Spleen (tissue), 10 donors: ENCODE data around the gene ACP5. TPM values are rescaled to one million over a fixed set of nuclear protein-coding genes. Genes with fewer than 3 reads are reported as not detected.

ENCODE experiments used
- polyA plus RNA-seq, 3 donors: library from polyadenylated mRNA; stranded (reverse); fragments of 200-250 nt; gene quantifications; one replicate each; pipeline ENCODE4 v1.2.1, GENCODE V29; 2013
- total RNA-seq, 7 donors: library from RNA; depleted of rRNA in 3 of 7; stranded (reverse); fragments of >200 nt in 3 of 7; fragmentation: NEBNext Ultra II Directional in 4 of 7; extraction: Animal tissue kit (Norgen Biotek cat#: 25700) in 4 of 7; gene quantifications; one replicate each; pipeline versions ENCODE4 v1.1.0 to v1.2.1, GENCODE V29; 2016 to 2021
- donor health status: healthy with polysubstance abuse.
- donor health status: DM: no; HTN: no; CAD: no; lungs with moderate emphysema.
- donor health status: DM: no; HTN: no; CAD: no.
- donor health status: Bipolar disorder and iron deficiency.
- donor health status: healthy.
- donor health status: DM: no; HTN: no; CAD: no.
- donor health status: DM: yes; HTN: yes; CAD: no.

ACP5 gene
- total and polyA plus RNA-seq, 10 donors, result 41.7 to 332 (median 69.2) TPM

Other genes starting within 250 kb of the ACP5 start
- gene RAB3D, start 238.0 kb downstream of the ACP5 start, total RNA-seq, result 10 to 100 TPM; 26.7 to 51.3 (median 43.5) TPM
- gene RAB3D, start 238.0 kb downstream of the ACP5 start, polyA plus RNA-seq, result 1 to 10 TPM; 2.5 to 6.4 (median 3.3) TPM
- gene TMEM205, start 231.4 kb downstream of the ACP5 start, total RNA-seq, result 100 to 1,000 TPM in 3 of 7 donors, 10 to 100 TPM in 4; 44.1 to 143 (median 54.2) TPM
- gene TMEM205, start 231.4 kb downstream of the ACP5 start, polyA plus RNA-seq, result 10 to 100 TPM; 65.8 to 82.0 (median 73.4) TPM
- 10 to 100 TPM; 40.1 to 57.5 (median 51.3) TPM for gene CCDC159, start 231.1 kb downstream of the ACP5 start, total RNA-seq
- 10 to 100 TPM; 34.7 to 83.7 (median 73.9) TPM for gene CCDC159, start 231.1 kb downstream of the ACP5 start, polyA plus RNA-seq
- gene PLPPR2, start 222.2 kb downstream of the ACP5 start, total RNA-seq, result 10 to 100 TPM; 19.0 to 41.0 (median 26.6) TPM
- gene PLPPR2, start 222.2 kb downstream of the ACP5 start, polyA plus RNA-seq, result 10 to 100 TPM in 1 of 3 donors, 1 to 10 TPM in 2; 4.2 to 10.8 (median 8.5) TPM
- gene SWSAP1, start 203.0 kb downstream of the ACP5 start, total RNA-seq, result 1 to 10 TPM; 2.7 to 6.0 (median 4.0) TPM
- gene SWSAP1, start 203.0 kb downstream of the ACP5 start, polyA plus RNA-seq, result 1 to 10 TPM; 7.0 to 9.3 (median 8.3) TPM
- 10 to 100 TPM; 15.0 to 24.0 (median 19.9) TPM for gene EPOR, start 193.3 kb downstream of the ACP5 start, total RNA-seq
- 1 to 10 TPM; 4.5 to 8.2 (median 5.6) TPM for gene EPOR, start 193.3 kb downstream of the ACP5 start, polyA plus RNA-seq
- gene RGL3, start 158.3 kb downstream of the ACP5 start, total RNA-seq, result 10 to 100 TPM; 17.9 to 57.7 (median 37.8) TPM
- gene RGL3, start 158.3 kb downstream of the ACP5 start, polyA plus RNA-seq, result 10 to 100 TPM in 2 of 3 donors, 1 to 10 TPM in 1; 5.1 to 16.4 (median 11.2) TPM
- 1 to 10 TPM in 3 of 7 donors, under 1 TPM in 4; 0.23 to 2.3 (median 0.85) TPM for gene ODAD3, start 142.5 kb downstream of the ACP5 start, total RNA-seq
- 1 to 10 TPM in 2 of 3 donors, under 1 TPM in 1; 0.59 to 2.1 (median 1.7) TPM for gene ODAD3, start 142.5 kb downstream of the ACP5 start, polyA plus RNA-seq
- gene PRKCSH, start 142.0 kb downstream of the ACP5 start, total RNA-seq, result 100 to 1,000 TPM; 114 to 258 (median 230) TPM
- 100 to 1,000 TPM in 1 of 3 donors, 10 to 100 TPM in 2; 80.3 to 105 (median 86.0) TPM for gene PRKCSH, start 142.0 kb downstream of the ACP5 start, polyA plus RNA-seq
- not detected for gene ELAVL3, start 96.6 kb downstream of the ACP5 start, total RNA-seq
- gene ELAVL3, start 96.6 kb downstream of the ACP5 start, polyA plus RNA-seq, result under 1 TPM in 1 of 3 donors, not detected in 2; 0.02 TPM
- 10 to 100 TPM in 2 of 7 donors, 1 to 10 TPM in 5; 6.9 to 11.8 (median 9.0) TPM for gene ZNF653, start 71.8 kb downstream of the ACP5 start, total RNA-seq
- gene ZNF653, start 71.8 kb downstream of the ACP5 start, polyA plus RNA-seq, result 10 to 100 TPM in 1 of 3 donors, 1 to 10 TPM in 2; 3.5 to 11.6 (median 8.8) TPM
- 10 to 100 TPM; 30.2 to 37.6 (median 35.4) TPM for gene ECSIT, start 48.5 kb downstream of the ACP5 start, total RNA-seq
- 10 to 100 TPM; 41.6 to 55.1 (median 52.1) TPM for gene ECSIT, start 48.5 kb downstream of the ACP5 start, polyA plus RNA-seq
- 1 to 10 TPM; 1.5 to 9.7 (median 7.7) TPM for gene CNN1, start 38.8 kb downstream of the ACP5 start, total RNA-seq
- 10 to 100 TPM in 2 of 3 donors, 1 to 10 TPM in 1; 5.3 to 13.0 (median 12.6) TPM for gene CNN1, start 38.8 kb downstream of the ACP5 start, polyA plus RNA-seq
- 10 to 100 TPM; 21.8 to 44.6 (median 36.3) TPM for gene ELOF1, start 18.4 kb downstream of the ACP5 start, total RNA-seq
- 10 to 100 TPM; 63.1 to 77.1 (median 67.8) TPM for gene ELOF1, start 18.4 kb downstream of the ACP5 start, polyA plus RNA-seq
- 10 to 100 TPM; 11.6 to 14.5 (median 12.9) TPM for gene ZNF627, start 19.8 kb upstream of the ACP5 start, total RNA-seq
- 1 to 10 TPM; 4.5 to 8.6 (median 8.1) TPM for gene ZNF627, start 19.8 kb upstream of the ACP5 start, polyA plus RNA-seq
- 1 to 10 TPM; 2.9 to 5.2 (median 4.2) TPM for gene ZNF823, start 161.3 kb upstream of the ACP5 start, total RNA-seq
- 1 to 10 TPM; 1.3 to 2.1 (median 1.8) TPM for gene ZNF823, start 161.3 kb upstream of the ACP5 start, polyA plus RNA-seq
- 10 to 100 TPM in 6 of 7 donors, 1 to 10 TPM in 1; 8.0 to 17.4 (median 12.6) TPM for gene ZNF441, start 189.4 kb upstream of the ACP5 start, total RNA-seq
- gene ZNF441, start 189.4 kb upstream of the ACP5 start, polyA plus RNA-seq, result 1 to 10 TPM; 5.0 to 8.1 (median 6.2) TPM
- gene ZNF491, start 220.9 kb upstream of the ACP5 start, total RNA-seq, result 1 to 10 TPM; 1.2 to 3.5 (median 2.6) TPM
- under 1 TPM; 0.61 to 0.86 (median 0.68) TPM for gene ZNF491, start 220.9 kb upstream of the ACP5 start, polyA plus RNA-seq
- gene ZNF440, start 236.6 kb upstream of the ACP5 start, total RNA-seq, result 10 to 100 TPM; 12.7 to 19.0 (median 17.5) TPM
- 1 to 10 TPM; 2.6 to 4.8 (median 2.7) TPM for gene ZNF440, start 236.6 kb upstream of the ACP5 start, polyA plus RNA-seq